ENCODE data around the gene TAF8. TPM values are rescaled to one million over a fixed set of nuclear protein-coding genes. Genes with fewer than 3 reads are reported as not detected.

Gene TAF8
- total RNA-seq, 1 experiment from 2014 or later = 20.7 TPM

DNA sequence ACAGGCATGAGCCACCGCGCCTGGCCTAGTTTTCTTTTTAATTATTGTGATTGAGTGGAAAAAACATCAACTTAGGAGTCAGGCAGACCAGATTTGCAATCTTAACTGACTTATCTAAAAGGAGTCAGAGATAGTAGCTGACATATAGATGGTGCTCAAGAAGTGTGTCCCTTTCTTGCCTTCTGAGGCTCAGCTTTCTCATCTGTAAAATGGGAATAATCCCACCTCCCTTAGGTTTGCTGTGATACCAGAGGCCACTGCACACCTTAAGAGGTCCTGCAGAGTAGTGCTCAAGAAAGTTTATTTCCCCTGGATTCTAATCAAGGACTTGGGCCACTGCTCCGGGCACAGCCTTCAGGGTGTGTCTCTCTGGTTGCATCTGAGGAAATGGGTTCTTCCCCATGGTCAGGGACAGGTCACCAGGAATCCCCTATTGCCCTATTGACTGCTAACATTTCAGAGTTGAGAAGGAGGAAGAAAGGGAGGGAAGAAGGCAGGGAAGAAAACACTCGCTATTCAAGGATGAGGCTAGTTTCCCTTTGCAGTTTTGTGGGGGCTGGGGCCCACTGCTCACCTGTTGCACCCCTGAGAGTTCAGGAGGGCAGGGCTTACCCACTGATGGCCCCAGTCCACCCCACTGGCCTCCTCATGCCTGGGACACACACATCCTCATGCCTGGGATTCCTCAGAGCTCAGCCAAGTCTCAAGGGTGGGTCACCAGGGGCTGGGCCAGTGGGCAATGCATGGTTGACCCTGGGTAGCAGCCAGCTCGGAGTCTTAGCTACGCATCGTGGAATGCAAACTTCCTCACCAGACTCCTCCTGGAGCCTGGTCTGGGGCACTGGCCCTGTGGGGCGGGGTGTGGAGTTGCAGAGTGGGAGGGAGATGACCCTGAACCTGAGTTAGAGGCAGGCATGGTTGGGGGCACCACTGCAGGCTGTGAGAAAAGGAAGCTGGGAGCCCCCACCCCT is 70.9 kb downstream of the TAF8 start:
- TF ChIP-seq, protein P1, sequence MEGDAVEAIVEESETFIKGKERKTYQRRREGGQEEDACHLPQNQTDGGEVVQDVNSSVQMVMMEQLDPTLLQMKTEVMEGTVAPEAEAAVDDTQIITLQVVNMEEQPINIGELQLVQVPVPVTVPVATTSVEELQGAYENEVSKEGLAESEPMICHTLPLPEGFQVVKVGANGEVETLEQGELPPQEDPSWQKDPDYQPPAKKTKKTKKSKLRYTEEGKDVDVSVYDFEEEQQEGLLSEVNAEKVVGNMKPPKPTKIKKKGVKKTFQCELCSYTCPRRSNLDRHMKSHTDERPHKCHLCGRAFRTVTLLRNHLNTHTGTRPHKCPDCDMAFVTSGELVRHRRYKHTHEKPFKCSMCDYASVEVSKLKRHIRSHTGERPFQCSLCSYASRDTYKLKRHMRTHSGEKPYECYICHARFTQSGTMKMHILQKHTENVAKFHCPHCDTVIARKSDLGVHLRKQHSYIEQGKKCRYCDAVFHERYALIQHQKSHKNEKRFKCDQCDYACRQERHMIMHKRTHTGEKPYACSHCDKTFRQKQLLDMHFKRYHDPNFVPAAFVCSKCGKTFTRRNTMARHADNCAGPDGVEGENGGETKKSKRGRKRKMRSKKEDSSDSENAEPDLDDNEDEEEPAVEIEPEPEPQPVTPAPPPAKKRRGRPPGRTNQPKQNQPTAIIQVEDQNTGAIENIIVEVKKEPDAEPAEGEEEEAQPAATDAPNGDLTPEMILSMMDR (conservative IDR thresholded peaks at IDR 0.05; ENCODE audit: low read depth, low read length) = no peak
- TF ChIP-seq EZH2phosphoT487 (IDR thresholded peaks at IDR 0.05; ENCODE audit: borderline replicate concordance, low read length) = no peak
- TF ChIP-seq EZH2 (IDR thresholded peaks at IDR 0.05; ENCODE audit: low read length, unreplicated experiment) = no peak
- Histone ChIP-seq H3K4me2 (ENCODE audit: low read length) (peak overlapping the region; percentile 58), H3K9me3 (ENCODE audit: low read length) (no peaks in the 10 kb centered on the region), H3K27me3 (ENCODE audit: low read length) (no peaks in the 10 kb centered on the region), H3K9me2 (replicated peaks; ENCODE audit: low read length) (no peaks in the 10 kb centered on the region), H3K79me2 (ENCODE audit: low read length) (peaks cover 15% of the 10 kb centered on the region), H4K20me1 (ENCODE audit: low read length) (no peaks in the 10 kb centered on the region), H3F3A (ENCODE audit: low read length, unreplicated experiment) (no peaks in the 10 kb centered on the region), H3K36me3 (ENCODE audit: low read depth, low read length) (peaks cover 9% of the 10 kb centered on the region), H3K4me3 (ENCODE audit: low read length) (no peak overlapping the region), H3K27ac (ENCODE audit: low read length) (peak overlapping the region; percentile 84), H2AFZ (ENCODE audit: low read length) (no peak overlapping the region), H3K4me1 (ENCODE audit: insufficient read depth, low read length) (peaks cover 56% of the 10 kb centered on the region), H3K9ac (ENCODE audit: low read length) (no peak overlapping the region)
- POLR2A ChIA-PET (ENCODE audit: unreplicated experiment) = interaction anchor here (0.6 kb wide), 1 partner anchor 69 kb away, joined by 4 read pairs; no protein-coding TSS in a partner anchor
- intact Hi-C loops (cut with micrococcal nuclease) = no loop called here
- DNase-seq = peak; percentile 56
- CTCF ChIA-PET = no interaction called here
- ATAC-seq = 0 out of 2 replicates have a peak, but pooled peaks have one; percentile 3
- BruUV-seq (replicated peaks) = no TSS peak

DNA sequence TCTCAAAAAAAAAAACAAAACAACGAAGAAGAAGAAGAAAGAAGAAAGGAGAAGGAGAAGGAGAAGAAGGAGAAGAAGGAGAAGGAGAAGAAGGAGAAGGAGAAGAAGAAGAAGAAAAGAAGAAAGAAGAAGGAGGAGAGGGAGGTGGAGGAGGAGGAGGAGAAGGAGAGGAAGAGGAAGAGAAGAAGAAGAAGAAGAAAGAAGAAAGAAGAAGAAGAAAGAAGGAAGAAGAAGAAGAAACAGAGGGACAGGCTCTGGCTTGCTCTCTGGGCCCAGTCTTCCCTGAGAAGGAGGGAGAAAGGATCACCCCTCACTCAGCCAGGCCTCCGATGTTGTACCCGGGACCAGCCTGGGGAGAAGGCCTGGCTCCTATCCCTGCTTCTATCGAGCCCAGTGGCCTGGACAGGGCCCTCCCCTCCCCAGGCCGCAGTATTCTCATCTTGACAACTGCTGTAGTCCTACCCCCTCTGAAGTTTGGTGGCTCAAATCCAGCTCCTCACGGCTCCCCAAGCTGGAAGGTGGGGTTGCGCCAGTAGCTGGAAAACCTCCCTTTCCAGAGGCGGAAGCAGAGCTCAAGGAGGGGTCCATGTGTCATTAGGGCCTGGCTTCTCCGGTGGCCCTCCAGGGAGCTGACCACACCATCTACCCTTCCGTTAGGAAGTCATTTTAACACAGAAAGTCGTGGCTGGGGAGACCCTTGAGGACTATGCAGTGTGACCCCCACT is 73.2 kb downstream of the TAF8 start:
- DNase-seq = no peak
- Histone ChIP-seq H3K4me3 (ENCODE audit: low read length) (no peak overlapping the region), H3F3A (ENCODE audit: low read length, unreplicated experiment) (no peaks in the 10 kb centered on the region), H3K9me2 (replicated peaks; ENCODE audit: low read length) (no peaks in the 10 kb centered on the region), H3K9ac (ENCODE audit: low read length) (peak overlapping the region; percentile 38; the same call in 1 of the 2 replicates), H3K27ac (ENCODE audit: low read length) (peak overlapping the region; percentile 84), H3K36me3 (ENCODE audit: low read depth, low read length) (peaks cover 22% of the 10 kb centered on the region), H3K79me2 (ENCODE audit: low read length) (peaks cover 8% of the 10 kb centered on the region), H2AFZ (ENCODE audit: low read length) (no peak overlapping the region), H3K9me3 (ENCODE audit: low read length) (no peaks in the 10 kb centered on the region), H4K20me1 (ENCODE audit: low read length) (no peaks in the 10 kb centered on the region), H3K4me1 (ENCODE audit: insufficient read depth, low read length) (peaks cover 36% of the 10 kb centered on the region), H3K27me3 (ENCODE audit: low read length) (no peaks in the 10 kb centered on the region), H3K4me2 (ENCODE audit: low read length) (peak overlapping the region; percentile 69)
- ATAC-seq = no peak
- no TSS peak for BruUV-seq (replicated peaks)
- TF ChIP-seq EZH2 (IDR thresholded peaks at IDR 0.05; ENCODE audit: low read length, unreplicated experiment) (no peak), EZH2phosphoT487 (IDR thresholded peaks at IDR 0.05; ENCODE audit: borderline replicate concordance, low read length) (no peak)
- TF ChIP-seq, protein P1 (conservative IDR thresholded peaks at IDR 0.05; ENCODE audit: low read depth, low read length) = no peak
- intact Hi-C loops (cut with micrococcal nuclease) = no loop called here
- CTCF ChIA-PET = interaction anchor here (1.3 kb wide), 1 partner anchor 14 kb away, joined by 7 read pairs; no protein-coding TSS in a partner anchor
- POLR2A ChIA-PET (ENCODE audit: unreplicated experiment) = interaction anchor here (1.6 kb wide), 1 partner anchor 24 kb away, joined by 4 read pairs; no protein-coding TSS in a partner anchor

Data from PC-3 (cell line).